B cell (primary cell): ENCODE measurements around the gene KRTAP10-3. TPM values are rescaled to one million over a fixed set of nuclear protein-coding genes. Genes with fewer than 3 reads are reported as not detected.

Experiments used
- ATAC-seq: fragments of 200-7000 bp; cut with Tn5 transposase; one replicate; pipeline ENCODE4 v1.10.0; 2021; ENCODE audit warnings: low read depth, mild to moderate bottlenecking, moderate number of reproducible peaks, moderate library complexity
- CTCF ChIA-PET: fragments of 350-600 bp; sonication (Branson Sonifier 250); formaldehyde crosslinking; loops from one replicate; lab custom pipeline; 2021; ENCODE audit warnings: antibody characterized with exemption, inconsistent platforms; lab: Charles Lee
- POLR2A ChIA-PET: fragments of 350-600 bp; sonication (Branson Sonifier 250); formaldehyde crosslinking; loops from one replicate; lab custom pipeline; 2021; ENCODE audit warnings: antibody characterized with exemption; lab: Charles Lee
- DNase-seq: peaks from one replicate; pipeline ENCODE4 v3.0.0; 2013
- H2AFZ ChIP-seq: 2 replicates; pipeline ENCODE4 v1.6.1; 2012; ENCODE audit warnings: mild to moderate bottlenecking, low read depth, low read length; ENCODE audit not compliant: insufficient read depth, poor library complexity, severe bottlenecking
- H3K27ac ChIP-seq, 2 donors: 1 replicate in 1 of 2; 2 replicates in 1 of 2; pipeline ENCODE4 v1.5.1; 2012 to 2013; ENCODE audit warnings: low read length in 2 of 2, mild to moderate bottlenecking in 2 of 2, moderate library complexity in 1 of 2
- H3K27me3 ChIP-seq, 4 experiments: fragments of 200-600 bp in 1 of 4; sonication (generic) in 1 of 4; replicated peaks in 1 of 4; 1 replicate in 2 of 4; 2 replicates in 2 of 4; pipeline versions ENCODE4 v1.6.1 to v1.7.0; 2013 to 2016; ENCODE audit warnings: low read length in 3 of 4, mild to moderate bottlenecking in 2 of 4, mixed read lengths in 1 of 4, moderate library complexity in 1 of 4; ENCODE audit not compliant: insufficient read depth in 4 of 4, control insufficient read depth in 3 of 4; ENCODE audit errors: control extremely low read depth in 1 of 4
- H3K36me3 ChIP-seq, 2 experiments: replicated peaks in 1 of 2; 1 replicate in 1 of 2; 2 replicates in 1 of 2; pipeline versions ENCODE4 v1.6.1 to v1.7.1; 2013; ENCODE audit warnings: low read length in 1 of 2; ENCODE audit not compliant: insufficient read depth in 2 of 2, control insufficient read depth in 1 of 2; ENCODE audit errors: control extremely low read depth in 1 of 2, extremely low read depth in 1 of 2
- H3K4me1 ChIP-seq, 2 donors: fragments of 200-600 bp in 1 of 2; sonication (generic) in 1 of 2; 1 replicate in 1 of 2; 2 replicates in 1 of 2; pipeline versions ENCODE4 v1.5.1 to v1.6.1; 2013 to 2017; ENCODE audit warnings: low read length in 2 of 2; ENCODE audit not compliant: control insufficient read depth in 2 of 2, insufficient read depth in 2 of 2
- H3K4me2 ChIP-seq: replicated peaks from 2 replicates; pipeline ENCODE3; 2012; ENCODE audit warnings: mild to moderate bottlenecking, low read depth, low read length; ENCODE audit not compliant: poor library complexity, severe bottlenecking
- H3K4me3 ChIP-seq, 5 experiments: fragments of 200-600 bp in 1 of 5; sonication (generic) in 1 of 5; 1 replicate in 3 of 5; 2 replicates in 2 of 5; pipeline versions ENCODE4 v1.5.1 to v1.7.0; 2011 to 2016; ENCODE audit warnings: low read length in 4 of 5, mild to moderate bottlenecking in 4 of 5, low read depth in 2 of 5, control low read depth in 1 of 5, moderate library complexity in 1 of 5; ENCODE audit not compliant: insufficient read depth in 1 of 5; ENCODE audit errors: control extremely low read depth in 1 of 5, extremely low read depth in 1 of 5
- H3K79me2 ChIP-seq: fragments of 200-600 bp; sonication (generic); one replicate; pipeline ENCODE4 v1.6.0; 2016; ENCODE audit warnings: low read length; ENCODE audit not compliant: control insufficient read depth, insufficient read depth
- H3K9ac ChIP-seq: fragments of 200-600 bp; sonication (generic); 2 replicates; pipeline ENCODE4 v1.6.1; 2017; ENCODE audit warnings: mild to moderate bottlenecking, low read length, moderate library complexity
- H3K9me3 ChIP-seq, 3 donors: one replicate each; pipeline versions ENCODE4 v1.6.1 to v1.7.1; 2013; ENCODE audit warnings: low read length in 2 of 3; ENCODE audit not compliant: control insufficient read depth in 2 of 3, insufficient read depth in 1 of 3; ENCODE audit errors: control extremely low read depth in 1 of 3
- H4K20me1 ChIP-seq: 2 replicates; pipeline ENCODE4 v1.6.0; 2012; ENCODE audit warnings: mild to moderate bottlenecking, low read length; ENCODE audit not compliant: insufficient read depth, control insufficient read depth, poor library complexity, severe bottlenecking
- H3K27ac Mint-ChIP-seq: one replicate; pipeline ENCODE4 v1.8.0; 2021; ENCODE audit warnings: mixed read lengths
- H3K27me3 Mint-ChIP-seq: one replicate; pipeline ENCODE4 v1.8.0; 2021; ENCODE audit warnings: mixed read lengths
- H3K4me1 Mint-ChIP-seq: one replicate; pipeline ENCODE4 v1.8.0; 2021; ENCODE audit warnings: mixed read lengths
- H3K4me3 Mint-ChIP-seq: one replicate; pipeline ENCODE4 v1.8.0; 2021; ENCODE audit warnings: mixed read lengths
- H3K9me3 Mint-ChIP-seq: one replicate; pipeline ENCODE4 v1.8.0; 2022; ENCODE audit warnings: mixed read lengths; ENCODE audit not compliant: insufficient read depth
- CTCF ChIP-seq: fragments of 200-600 bp; IDR thresholded peaks from one replicate; pipeline ENCODE4 v1.8.0; 2022; ENCODE audit warnings: antibody characterized with exemption, mild to moderate bottlenecking
- EZH2 ChIP-seq: IDR thresholded peaks from 2 replicates; pipeline ENCODE4 v1.6.1; 2012; ENCODE audit warnings: borderline replicate concordance, low read depth, mild to moderate bottlenecking, moderate library complexity, low read length; ENCODE audit not compliant: insufficient read depth, poor library complexity, severe bottlenecking
- WGBS: methylation state at CpG from one replicate; pipeline ENCODE4 v1.1.5; 2013; ENCODE audit warnings: missing lambda C conversion rate; ENCODE audit not compliant: insufficient coverage; 5-methylcytosine and 5-hydroxymethylcytosine counted together
- intact Hi-C: fragments of 100-400 bp; cut with micrococcal nuclease; formaldehyde crosslinking; loops from one replicate; pipeline ENCODE4 v1.10.0; 2022
- polyA plus RNA-seq: library from polyadenylated mRNA; depleted of rRNA; stranded (reverse); fragments of >200 nt; gene quantifications from 2 replicates; pipeline ENCODE4 v1.2.3, GENCODE V29; 2012
- total RNA-seq, 2 donors: library from RNA; stranded (reverse); fragments of 120-200 nt in 1 of 2; gene quantifications; 1 replicate in 1 of 2; 2 replicates in 1 of 2; pipeline versions ENCODE4 v1.2.3 to v1.2.4, GENCODE V29; 2013 to 2022

KRTAP10-3 gene
- total and polyA plus RNA-seq, 2 donors (not counting 1 experiment from before 2014, with no cell fraction given), result 0.40 TPM; not detected in 1

DNA sequence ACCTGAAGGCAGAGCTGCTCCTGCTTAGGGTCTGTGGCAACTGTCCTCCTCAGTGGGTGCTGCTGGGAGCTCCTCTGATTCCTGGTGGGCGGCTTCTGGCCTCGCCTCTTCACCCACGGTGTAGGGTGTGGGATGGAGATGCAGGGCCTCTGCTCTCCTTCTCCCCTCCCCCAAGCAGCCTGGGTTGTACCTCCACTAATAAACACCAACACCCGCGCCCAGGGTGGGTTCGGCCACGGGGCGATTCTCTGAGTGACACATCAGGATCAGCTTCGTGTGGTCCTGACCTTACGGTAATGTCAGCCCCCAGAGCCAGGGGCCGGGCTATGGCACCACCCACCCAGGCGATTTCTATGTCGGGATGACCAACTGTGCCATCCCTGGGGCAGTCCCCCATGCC lies 42.3 kb downstream of the KRTAP10-3 start:
- TF ChIP-seq EZH2 (no peak), CTCF (no peak)
- ATAC-seq (no peak), DNase-seq (no peak)
- Mint-ChIP-seq H3K9me3 (no peaks in the 10 kb centered on the region), H3K27me3 (peaks cover 4% of the 10 kb centered on the region), H3K4me1 (no peaks in the 10 kb centered on the region), H3K4me3 (no peak overlapping the region), H3K27ac (no peak overlapping the region)
- WGBS, result 94% methylated on average over 10 of the region's 13 CpGs
- ChIA-PET POLR2A (no interaction called here), CTCF (no interaction called here)
- Histone ChIP-seq H3K4me2 (no peak overlapping the region), H3K27ac (no peak overlapping the region), H3K9ac (no peak overlapping the region), H3K79me2 (no peaks in the 10 kb centered on the region), H3K4me1 (no peaks in the 10 kb centered on the region), H3K27me3 (peaks cover 0 to 3% (median 0%) of the 10 kb centered on the region in 4 experiments), H3K36me3 (no peaks in the 10 kb centered on the region), H2AFZ (no peak overlapping the region), H3K9me3 (peaks cover 0 to 6% (median 0%) of the 10 kb centered on the region in 3 donors), H3K4me3 (no peak overlapping the region), H4K20me1 (no peaks in the 10 kb centered on the region)
- intact Hi-C loops, result no loop called here

GRCh38 chr21:44515359-44516165 lies 43.0 kb downstream of the KRTAP10-3 start:
- POLR2A ChIA-PET, result no interaction called here
- no peaks in the 10 kb centered on the region for H3K9me3 Mint-ChIP-seq
- Histone ChIP-seq H3K4me1 (peaks cover 4 to 5% of the 10 kb centered on the region in 2 donors), H3K4me3 (no peak overlapping the region), H3K36me3 (no peaks in the 10 kb centered on the region), H3K9ac (no peak overlapping the region), H3K9me3 (peaks cover 0 to 6% (median 0%) of the 10 kb centered on the region in 3 donors), H3K4me2 (no peak overlapping the region), H4K20me1 (no peaks in the 10 kb centered on the region), H3K27ac (no peak overlapping the region), H3K79me2 (no peaks in the 10 kb centered on the region), H2AFZ (no peak overlapping the region), H3K27me3 (peaks cover 0 to 6% (median 0%) of the 10 kb centered on the region in 4 experiments)
- intact Hi-C loops, result no loop called here
- peaks cover 3% of the 10 kb centered on the region for H3K4me1 Mint-ChIP-seq
- no peak overlapping the region for H3K27ac Mint-ChIP-seq
- no peak overlapping the region for H3K4me3 Mint-ChIP-seq
- DNase-seq (no peak), ATAC-seq (no peak)
- 85% methylated on average over 31 of the region's 32 CpGs for WGBS
- TF ChIP-seq EZH2 (no peak), CTCF (no peak)
- CTCF ChIA-PET, result interaction anchor here (1.1 kb wide), 1 partner anchor 278 kb away, joined by 6 read pairs; no protein-coding TSS in a partner anchor
- peaks cover 2% of the 10 kb centered on the region for H3K27me3 Mint-ChIP-seq
